Spinal cord (tissue), 10 donors: Measurements from ENCODE around the gene PCMTD2. TPM values are rescaled to one million over a fixed set of nuclear protein-coding genes. Genes with fewer than 3 reads are reported as not detected.
"Not testable (repeated sequence)": the region's sequence is repeated elsewhere in the genome, so short reads cannot be mapped to it uniquely, and the experiment has no call there.

Source experiments
- DNase-seq, 6 donors: peaks; one replicate each; pipeline versions ENCODE4 v3.0.0 to v3.0.0-alpha.2; 2013 to 2015; ENCODE audit warnings: low spot score in 6 of 6, low read depth in 4 of 6
- H3K27ac ChIP-seq: one replicate; pipeline ENCODE4 v1.5.1; 2013; ENCODE audit warnings: low read depth, low read length, control low read depth
- H3K27me3 ChIP-seq: one replicate; pipeline ENCODE4 v1.6.1; 2013; ENCODE audit warnings: low read length; ENCODE audit not compliant: control insufficient read depth, insufficient read depth
- H3K36me3 ChIP-seq: one replicate; pipeline ENCODE4 v1.6.1; 2013; ENCODE audit warnings: low read length; ENCODE audit not compliant: control insufficient read depth, insufficient read depth
- H3K4me1 ChIP-seq: one replicate; pipeline ENCODE4 v1.6.1; 2013; ENCODE audit warnings: low read length; ENCODE audit not compliant: control insufficient read depth, insufficient read depth
- H3K4me3 ChIP-seq: one replicate; pipeline ENCODE4 v1.5.1; 2013; ENCODE audit warnings: low read depth, low read length, control low read depth
- H3K9me3 ChIP-seq: one replicate; pipeline ENCODE4 v1.6.1; 2013; ENCODE audit warnings: low read length; ENCODE audit not compliant: control insufficient read depth, insufficient read depth
- WGBS: methylation state at CpG from one replicate; pipeline ENCODE4 v1.1.5; 2013; ENCODE audit warnings: missing lambda C conversion rate; ENCODE audit not compliant: insufficient coverage; 5-methylcytosine and 5-hydroxymethylcytosine counted together
- polyA plus RNA-seq, 2 donors: library from polyadenylated mRNA; unstranded; fragments of 120-200 nt; gene quantifications; one replicate each; pipeline ENCODE4 v1.2.1, GENCODE V29; 2013; ENCODE audit not compliant: insufficient read length in 2 of 2
- total RNA-seq, 2 donors: library from RNA; depleted of rRNA in 1 of 2; stranded (reverse); fragments of 120-200 nt in 1 of 2; fragments of >200 nt in 1 of 2; gene quantifications; one replicate each; pipeline versions ENCODE4 v1.2.3 to v1.2.4, GENCODE V29; 2013 to 2014
- donor health status: healthy.

Gene PCMTD2
- total and polyA plus RNA-seq, 4 donors: 79.6 to 112 (median 91.5) TPM

DNA sequence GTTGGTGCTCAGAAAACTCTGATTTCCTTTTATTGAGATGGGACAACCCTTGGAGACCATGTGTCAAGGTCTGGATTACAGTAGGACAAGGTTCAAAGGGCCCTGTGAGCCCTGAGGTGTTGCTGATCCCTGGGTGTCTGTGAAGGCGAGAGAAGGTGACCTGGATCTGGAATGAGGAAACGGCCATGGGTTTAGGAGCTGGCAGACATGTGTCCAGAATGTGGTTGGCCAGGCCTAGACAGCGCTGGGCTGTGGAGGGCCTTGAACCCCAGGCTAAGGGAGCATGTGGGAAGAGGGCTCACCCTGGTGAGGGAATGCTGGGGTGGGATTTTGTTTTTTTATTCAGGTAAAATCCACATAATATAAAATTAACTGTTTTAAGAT is 24.9 kb downstream of the PCMTD2 start:
- H3K27ac ChIP-seq: no peak overlapping the region
- 97% methylated on average over 3 of the region's 3 CpGs for WGBS
- no peaks in the 10 kb centered on the region for H3K27me3 ChIP-seq

DNA sequence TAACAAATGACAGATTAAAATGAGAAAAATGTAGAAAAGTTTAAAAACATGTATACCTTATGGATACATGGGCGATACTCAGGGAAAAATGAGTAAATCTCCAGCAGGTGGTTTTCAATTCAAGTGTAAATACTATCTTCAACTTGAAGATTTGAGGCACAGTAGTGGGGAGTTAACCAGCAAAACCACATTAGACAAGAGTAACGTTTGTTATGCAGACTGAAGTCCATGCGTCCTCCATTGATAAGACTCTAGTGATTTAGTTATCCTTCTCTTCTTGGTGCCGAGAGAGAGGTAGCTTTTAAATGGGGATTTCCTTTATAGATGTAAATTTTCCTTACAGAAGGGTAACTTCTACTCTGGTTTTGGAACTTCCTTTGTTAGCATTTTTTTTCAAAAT is 28.1 kb downstream of the PCMTD2 start:
- no CpG with 5 or more reads among the region's 4 CpGs for WGBS
- no peak overlapping the region for H3K27ac ChIP-seq

More for the DNA sequence above, 24.9 kb downstream of the PCMTD2 start:
- Histone ChIP-seq H3K36me3 (no peaks in the 10 kb centered on the region), H3K4me3 (no peak overlapping the region), H3K9me3 (no peaks in the 10 kb centered on the region), H3K4me1 (no peaks in the 10 kb centered on the region)
- DNase-seq: no peak

DNA sequence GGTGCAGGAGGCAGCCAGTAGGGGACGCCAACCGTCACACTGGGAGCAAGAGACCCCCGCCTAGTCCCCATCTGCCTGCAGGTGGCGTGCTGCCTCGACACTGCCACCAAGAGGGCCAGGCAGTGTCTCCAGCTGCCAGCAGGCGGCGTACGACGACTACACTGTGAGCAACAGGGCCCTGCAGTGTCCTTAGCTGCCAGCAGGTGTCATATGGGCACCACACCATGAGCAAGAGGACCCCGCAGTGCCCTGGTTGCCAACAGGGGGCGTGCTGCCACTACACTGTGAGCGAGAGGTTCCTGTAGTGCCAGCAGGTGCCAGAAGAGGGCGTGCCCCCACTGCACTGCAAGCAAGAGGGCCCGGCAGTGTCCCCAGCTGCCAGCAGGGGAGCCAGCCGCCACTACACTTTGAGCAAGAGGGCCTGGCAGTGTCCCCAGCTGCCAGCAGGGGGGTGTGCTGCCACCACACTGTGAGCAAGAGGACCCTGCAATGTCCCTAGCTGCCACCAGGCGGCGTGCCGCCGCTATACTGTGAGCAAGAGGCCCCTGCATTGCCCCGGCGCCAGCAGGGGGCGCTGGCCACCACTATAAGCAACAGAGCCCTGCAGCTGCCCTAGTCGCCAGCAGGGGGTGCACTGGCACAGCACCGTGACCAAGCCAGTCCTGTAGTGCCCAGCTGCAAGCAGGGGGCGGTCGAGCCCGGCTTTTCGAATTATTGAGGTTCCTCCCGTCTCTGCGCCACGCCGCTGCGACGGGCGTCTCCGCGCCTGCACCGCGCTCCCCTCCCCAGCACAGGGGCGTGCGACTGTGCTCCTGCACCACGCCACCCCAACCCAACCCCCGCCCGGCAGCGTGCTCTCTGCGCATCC is 30.3 kb downstream of the PCMTD2 start:
- not testable (repeated sequence) for H3K4me3 ChIP-seq, H3K4me1 ChIP-seq, H3K9me3 ChIP-seq, H3K27me3 ChIP-seq, H3K36me3 ChIP-seq, H3K27ac ChIP-seq
- WGBS: 85% methylated on average over 46 of the region's 46 CpGs
- DNase-seq: peak in 2 of 6 donors; percentile 16 to 44

More for the DNA sequence above, 28.1 kb downstream of the PCMTD2 start:
- Histone ChIP-seq H3K27me3 (no peaks in the 10 kb centered on the region), H3K9me3 (no peaks in the 10 kb centered on the region), H3K36me3 (no peaks in the 10 kb centered on the region), H3K4me1 (no peaks in the 10 kb centered on the region), H3K4me3 (no peak overlapping the region)
- no peak for DNase-seq

DNA sequence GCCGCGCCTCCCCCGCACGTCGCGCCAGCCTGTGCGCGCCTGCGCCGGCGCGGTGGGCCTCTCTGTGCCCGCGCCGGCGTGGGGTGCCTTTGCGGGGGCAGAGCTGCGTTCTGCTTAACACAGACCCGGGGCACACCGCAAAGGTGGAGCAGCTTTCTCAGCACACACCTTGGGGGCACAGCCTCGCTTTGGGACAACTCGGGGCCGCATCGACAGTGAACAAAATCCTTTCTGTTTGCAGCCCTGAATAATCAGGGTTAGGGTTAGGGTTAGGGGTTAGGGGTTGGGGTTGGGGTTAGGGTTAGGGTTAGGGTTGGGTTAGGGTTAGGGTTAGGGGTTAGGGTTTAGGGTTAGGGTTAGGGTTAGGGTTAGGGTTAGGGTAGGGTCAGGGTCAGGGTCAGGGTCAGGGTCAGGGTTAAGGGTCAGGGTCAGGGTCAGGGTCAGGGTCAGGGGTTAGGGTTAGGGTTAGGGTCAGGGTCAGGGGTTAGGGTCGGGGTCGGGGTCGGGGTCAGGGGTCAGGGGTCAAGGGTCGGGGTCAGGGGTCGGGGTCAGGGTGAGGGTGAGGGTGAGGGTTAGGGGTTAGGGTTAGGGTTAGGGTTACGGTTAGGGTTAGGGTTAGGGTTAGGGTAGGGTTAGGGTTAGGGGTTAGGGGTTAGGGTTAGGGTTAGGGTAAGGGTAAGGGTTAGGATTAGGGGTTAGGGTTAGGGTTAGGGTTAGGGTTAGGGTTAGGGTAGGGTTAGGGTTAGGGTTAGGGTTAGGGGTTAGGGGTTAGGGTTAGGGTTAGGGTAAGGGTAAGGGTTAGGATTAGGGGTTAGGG is 31.1 kb downstream of the PCMTD2 start:
- not testable (repeated sequence) for H3K4me1 ChIP-seq, H3K36me3 ChIP-seq, H3K4me3 ChIP-seq, H3K27ac ChIP-seq, H3K27me3 ChIP-seq, H3K9me3 ChIP-seq
- 97% methylated on average over 27 of the region's 30 CpGs for WGBS
- peak in 1 of 6 donors; percentile 15 for DNase-seq

DNA sequence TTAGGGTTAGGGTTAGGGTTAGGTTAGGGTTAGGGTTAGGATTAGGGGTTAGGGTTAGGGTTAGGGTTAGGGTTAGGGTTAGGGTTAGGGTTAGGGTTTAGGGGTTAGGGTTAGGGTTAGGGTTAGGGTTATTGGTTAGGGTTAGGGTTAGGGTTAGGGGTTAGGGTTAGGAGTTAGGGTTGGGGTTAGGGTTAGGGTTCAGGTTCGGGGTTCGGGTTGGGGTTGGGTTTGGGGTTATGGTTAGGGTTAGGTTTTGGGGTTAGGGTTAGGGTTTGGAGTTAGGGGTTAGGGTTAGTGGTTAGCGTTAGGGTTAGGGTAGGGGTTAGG is 31.7 kb downstream of the PCMTD2 start:
- not testable (repeated sequence) for H3K27me3 ChIP-seq, H3K4me3 ChIP-seq, DNase-seq, H3K4me1 ChIP-seq, H3K27ac ChIP-seq, H3K36me3 ChIP-seq, H3K9me3 ChIP-seq
- 100% methylated on average over 2 of the region's 3 CpGs for WGBS

DNA sequence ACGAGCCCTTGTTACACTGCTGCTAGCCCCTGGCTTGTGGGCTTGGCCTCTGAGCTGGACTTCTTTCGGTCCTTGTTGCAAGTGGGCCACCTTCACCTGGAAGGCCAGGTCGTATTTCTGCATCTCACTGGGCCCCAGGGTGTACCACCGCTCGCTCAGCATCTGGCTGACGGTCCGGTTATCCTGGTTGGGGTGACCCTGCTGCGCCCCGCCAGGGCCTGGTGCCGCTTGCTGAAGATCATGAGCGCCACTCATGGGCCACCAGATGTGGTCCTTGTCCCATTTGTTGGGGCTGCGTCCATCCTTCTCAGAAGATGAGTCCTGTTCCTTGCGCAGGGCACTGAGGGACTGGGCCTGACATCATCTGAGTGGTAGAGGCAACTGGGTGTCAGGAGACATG is 36.6 kb downstream of the PCMTD2 start:
- H3K27ac ChIP-seq, H3K27me3 ChIP-seq, H3K4me1 ChIP-seq, H3K9me3 ChIP-seq, H3K36me3 ChIP-seq, H3K4me3 ChIP-seq, DNase-seq: not testable (repeated sequence)
- no CpG with 5 or more reads among the region's 13 CpGs for WGBS

DNA sequence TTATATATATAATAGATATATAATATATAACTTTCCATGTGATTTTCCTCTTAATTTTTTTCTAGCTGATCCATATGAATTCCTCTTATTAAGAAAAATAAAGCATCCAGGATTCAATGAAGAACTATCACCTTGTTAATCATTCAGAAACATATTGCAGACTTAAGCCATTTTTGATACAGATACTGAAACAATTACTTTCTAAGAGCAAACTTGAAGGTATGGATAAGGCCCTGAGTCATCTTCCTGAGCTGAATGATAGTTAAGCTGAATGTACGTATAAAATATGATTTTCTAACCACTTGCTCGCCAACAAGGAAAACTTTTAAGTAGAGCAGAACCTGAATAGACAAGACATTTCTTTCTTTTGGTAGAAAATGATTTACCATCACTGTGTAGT is 47.5 kb downstream of the PCMTD2 start:
- no CpG with 5 or more reads among the region's 2 CpGs for WGBS
- not testable (repeated sequence) for H3K9me3 ChIP-seq, H3K27me3 ChIP-seq, H3K4me3 ChIP-seq, DNase-seq, H3K4me1 ChIP-seq, H3K27ac ChIP-seq, H3K36me3 ChIP-seq

DNA sequence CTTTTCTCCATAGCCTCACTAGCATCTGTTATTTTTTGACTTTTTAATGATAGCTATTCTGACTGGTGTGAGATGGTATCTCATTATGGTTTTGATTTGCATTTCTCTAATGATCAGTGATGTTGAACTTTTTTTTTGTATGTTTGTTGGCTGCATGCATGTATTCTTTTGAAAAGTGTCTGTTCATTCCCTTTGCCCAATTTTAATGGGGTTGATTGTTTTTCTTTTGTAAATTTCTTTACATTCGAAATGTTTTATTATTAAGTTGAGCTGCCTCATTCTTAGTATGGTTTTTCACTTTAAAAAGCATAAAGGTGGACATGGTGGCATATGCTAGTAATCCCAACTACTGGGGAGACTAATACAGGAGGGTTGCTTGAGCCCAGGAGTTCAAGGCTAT is 58.2 kb downstream of the PCMTD2 start:
- H3K4me1 ChIP-seq, H3K4me3 ChIP-seq, H3K9me3 ChIP-seq, H3K27me3 ChIP-seq, H3K36me3 ChIP-seq, DNase-seq, H3K27ac ChIP-seq: not testable (repeated sequence)
- WGBS: no CpG with 5 or more reads among the region's 1 CpG

DNA sequence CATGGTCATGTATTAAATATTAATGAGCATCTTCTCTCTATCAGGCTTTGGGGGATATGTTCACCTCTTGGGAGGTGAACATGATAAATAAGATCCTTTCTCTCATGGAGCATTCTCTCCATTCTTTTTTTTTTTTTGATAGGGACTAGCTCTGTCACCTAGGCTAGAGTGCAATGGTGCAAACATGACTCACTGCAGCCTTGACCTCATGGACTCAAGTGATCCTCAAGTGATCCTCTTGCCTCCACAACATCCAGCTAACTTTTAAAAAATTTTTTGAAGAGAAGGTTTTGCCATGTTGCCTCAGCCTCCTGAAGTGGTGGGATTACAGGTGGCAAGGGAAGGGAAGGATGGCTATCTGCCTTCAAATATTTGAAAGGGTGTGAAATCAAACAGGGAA is 59.8 kb downstream of the PCMTD2 start:
- H3K36me3 ChIP-seq, H3K4me1 ChIP-seq, DNase-seq, H3K9me3 ChIP-seq, H3K27me3 ChIP-seq, H3K27ac ChIP-seq, H3K4me3 ChIP-seq: not testable (repeated sequence)

DNA sequence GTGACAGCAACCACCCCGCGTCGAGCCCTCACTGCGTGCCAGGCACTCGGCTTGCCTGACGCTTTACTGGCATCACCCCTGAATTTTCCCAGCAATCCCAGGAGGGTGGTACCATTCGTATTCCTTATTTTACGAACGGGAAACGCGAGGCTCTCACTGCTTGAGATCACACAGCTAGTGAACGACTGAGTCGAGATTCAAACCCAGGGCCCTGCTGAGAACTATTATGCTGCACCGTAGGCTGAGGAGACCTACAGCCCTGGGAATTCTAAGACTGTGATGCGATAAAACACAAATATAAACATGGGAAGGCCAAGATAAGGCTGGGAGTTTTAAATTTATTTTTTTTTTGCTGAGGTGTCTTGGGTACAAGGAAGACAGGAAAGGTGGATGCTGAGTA is 60.3 kb downstream of the PCMTD2 start:
- H3K4me3 ChIP-seq, H3K27me3 ChIP-seq, H3K27ac ChIP-seq, H3K36me3 ChIP-seq, H3K4me1 ChIP-seq, H3K9me3 ChIP-seq: not testable (repeated sequence)
- WGBS: 27% methylated on average over 7 of the region's 15 CpGs
- DNase-seq: peak in 1 of 6 donors; percentile 13
